ENCODE data around the gene SCNN1A.

Gene SCNN1A

GRCh38 chr12:6394398-6394797, 19.0 kb upstream of the SCNN1A start:
- Histone ChIP-seq H3K4ac (ENCODE audit: low read depth, low read length) (no peak overlapping the region), H3K27me3 (ENCODE audit: insufficient read depth, low read length) (no peaks in the 10 kb centered on the region), H4K8ac (ENCODE audit: low read depth, low read length) (no peak overlapping the region), H3K4me1 (ENCODE audit: control insufficient read depth in 1 of 2, insufficient read depth in 2 of 2, low read length in 2 of 2) (no peaks in the 10 kb centered on the region), H4K91ac (ENCODE audit: low read depth, low read length) (no peak overlapping the region), H3K9me3 (ENCODE audit: insufficient read depth, low read depth, low read length) (peaks cover 5% of the 10 kb centered on the region), H3K18ac (ENCODE audit: low read length) (no peak overlapping the region), H3K4me3 (ENCODE audit: low read depth, low read length) (no peak overlapping the region), H3K36me3 (ENCODE audit: control insufficient read depth in 1 of 2, insufficient read depth in 2 of 2, low read length in 2 of 2) (peaks cover 11 to 12% of the 10 kb centered on the region in 2 experiments), H2AFZ (ENCODE audit: insufficient read depth, low read length, poor library complexity) (no peak overlapping the region), H2BK120ac (ENCODE audit: insufficient read depth, low read length, poor library complexity) (no peak overlapping the region), H3K9ac (ENCODE audit: low read length) (no peak overlapping the region), H3K23ac (ENCODE audit: low read length) (no peak overlapping the region), H3K27ac (ENCODE audit: low read depth, low read length) (no peak overlapping the region), H4K12ac (ENCODE audit: low read depth, low read length) (no peak overlapping the region), H3K79me1 (ENCODE audit: low read length) (no peaks in the 10 kb centered on the region), H2AK5ac (ENCODE audit: low read length) (no peak overlapping the region), H3K4me2 (ENCODE audit: low read length) (no peak overlapping the region), H2BK5ac (ENCODE audit: low read depth, low read length, poor library complexity) (no peak overlapping the region), H2BK12ac (ENCODE audit: low read length) (no peak overlapping the region), H3K79me2 (ENCODE audit: control insufficient read depth, insufficient read depth, low read length, poor library complexity) (no peaks in the 10 kb centered on the region), H3K14ac (ENCODE audit: low read length) (no peak overlapping the region)
- DNase-seq, result no peak
- no CpG with 5 or more reads among the region's 8 CpGs for WGBS (ENCODE audit: extremely low coverage, insufficient coverage, insufficient read length)

GRCh38 chr12:6393109-6393508, 17.7 kb upstream of the SCNN1A start:
- H3K79me2 ChIP-seq (ENCODE audit: control insufficient read depth, insufficient read depth, low read length, poor library complexity), result no peaks in the 10 kb centered on the region
- H3K4ac ChIP-seq (ENCODE audit: low read depth, low read length), result no peak overlapping the region
- no peak overlapping the region for H3K27ac ChIP-seq (ENCODE audit: low read depth, low read length)
- H4K8ac ChIP-seq (ENCODE audit: low read depth, low read length), result no peak overlapping the region
- H3K79me1 ChIP-seq (ENCODE audit: low read length), result no peaks in the 10 kb centered on the region
- peaks cover 19 to 20% of the 10 kb centered on the region in 2 experiments for H3K36me3 ChIP-seq (ENCODE audit: control insufficient read depth in 1 of 2, insufficient read depth in 2 of 2, low read length in 2 of 2)
- peaks cover 5% of the 10 kb centered on the region for H3K9me3 ChIP-seq (ENCODE audit: insufficient read depth, low read depth, low read length)
- no peak overlapping the region for H2BK5ac ChIP-seq (ENCODE audit: low read depth, low read length, poor library complexity)
- H4K12ac ChIP-seq (ENCODE audit: low read depth, low read length), result no peak overlapping the region
- no peak overlapping the region for H4K91ac ChIP-seq (ENCODE audit: low read depth, low read length)
- H2BK12ac ChIP-seq (ENCODE audit: low read length), result no peak overlapping the region
- H3K14ac ChIP-seq (ENCODE audit: low read length), result no peak overlapping the region
- no peak overlapping the region for H3K23ac ChIP-seq (ENCODE audit: low read length)
- no peak overlapping the region for H2AFZ ChIP-seq (ENCODE audit: insufficient read depth, low read length, poor library complexity)
- no peaks in the 10 kb centered on the region for H3K4me1 ChIP-seq (ENCODE audit: control insufficient read depth in 1 of 2, insufficient read depth in 2 of 2, low read length in 2 of 2)
- H2BK120ac ChIP-seq (ENCODE audit: insufficient read depth, low read length, poor library complexity), result no peak overlapping the region
- no peak for DNase-seq
- no CpG with 5 or more reads among the region's 7 CpGs for WGBS (ENCODE audit: extremely low coverage, insufficient coverage, insufficient read length)
- no peak overlapping the region for H3K4me2 ChIP-seq (ENCODE audit: low read length)
- no peak overlapping the region for H2AK5ac ChIP-seq (ENCODE audit: low read length)
- H3K27me3 ChIP-seq (ENCODE audit: insufficient read depth, low read length), result no peaks in the 10 kb centered on the region
- H3K9ac ChIP-seq (ENCODE audit: low read length), result no peak overlapping the region
- no peak overlapping the region for H3K4me3 ChIP-seq (ENCODE audit: low read depth, low read length)
- H3K18ac ChIP-seq (ENCODE audit: low read length), result no peak overlapping the region

GRCh38 chr12:6392504-6392903, 17.1 kb upstream of the SCNN1A start:
- Histone ChIP-seq H2AFZ (ENCODE audit: insufficient read depth, low read length, poor library complexity) (no peak overlapping the region), H2AK5ac (ENCODE audit: low read length) (no peak overlapping the region), H3K4me2 (ENCODE audit: low read length) (no peak overlapping the region), H3K9me3 (ENCODE audit: insufficient read depth, low read depth, low read length) (peaks cover 5% of the 10 kb centered on the region), H3K23ac (ENCODE audit: low read length) (no peak overlapping the region), H4K91ac (ENCODE audit: low read depth, low read length) (no peak overlapping the region), H3K18ac (ENCODE audit: low read length) (no peak overlapping the region), H3K27me3 (ENCODE audit: insufficient read depth, low read length) (no peaks in the 10 kb centered on the region), H2BK5ac (ENCODE audit: low read depth, low read length, poor library complexity) (no peak overlapping the region), H3K9ac (ENCODE audit: low read length) (no peak overlapping the region), H3K14ac (ENCODE audit: low read length) (no peak overlapping the region), H3K27ac (ENCODE audit: low read depth, low read length) (no peak overlapping the region), H3K4me3 (ENCODE audit: low read depth, low read length) (no peak overlapping the region), H2BK12ac (ENCODE audit: low read length) (no peak overlapping the region), H3K4ac (ENCODE audit: low read depth, low read length) (no peak overlapping the region), H4K8ac (ENCODE audit: low read depth, low read length) (no peak overlapping the region), H3K79me2 (ENCODE audit: control insufficient read depth, insufficient read depth, low read length, poor library complexity) (no peaks in the 10 kb centered on the region), H3K4me1 (ENCODE audit: control insufficient read depth in 1 of 2, insufficient read depth in 2 of 2, low read length in 2 of 2) (peaks cover 0 to 3% of the 10 kb centered on the region in 2 experiments), H2BK120ac (ENCODE audit: insufficient read depth, low read length, poor library complexity) (no peak overlapping the region), H4K12ac (ENCODE audit: low read depth, low read length) (no peak overlapping the region), H3K79me1 (ENCODE audit: low read length) (no peaks in the 10 kb centered on the region), H3K36me3 (ENCODE audit: control insufficient read depth in 1 of 2, insufficient read depth in 2 of 2, low read length in 2 of 2) (peaks cover 19 to 20% of the 10 kb centered on the region in 2 experiments)
- WGBS (ENCODE audit: extremely low coverage, insufficient coverage, insufficient read length), result no CpG with 5 or more reads among the region's 6 CpGs
- DNase-seq, result no peak

GRCh38 chr12:6391013-6391412, 15.7 kb upstream of the SCNN1A start:
- no CpG with 5 or more reads among the region's 17 CpGs for WGBS (ENCODE audit: extremely low coverage, insufficient coverage, insufficient read length)

More at GRCh38 chr12:6391013-6391412, 15.7 kb upstream of the SCNN1A start:
- Histone ChIP-seq H3K18ac (ENCODE audit: low read length) (no peak overlapping the region), H3K23ac (ENCODE audit: low read length) (no peak overlapping the region), H3K4me3 (ENCODE audit: low read depth, low read length) (no peak overlapping the region), H4K12ac (ENCODE audit: low read depth, low read length) (no peak overlapping the region), H3K79me2 (ENCODE audit: control insufficient read depth, insufficient read depth, low read length, poor library complexity) (no peaks in the 10 kb centered on the region), H3K27ac (ENCODE audit: low read depth, low read length) (no peak overlapping the region), H3K4me1 (ENCODE audit: control insufficient read depth in 1 of 2, insufficient read depth in 2 of 2, low read length in 2 of 2) (peaks cover 0 to 4% of the 10 kb centered on the region in 2 experiments), H2BK12ac (ENCODE audit: low read length) (no peak overlapping the region), H2BK120ac (ENCODE audit: insufficient read depth, low read length, poor library complexity) (no peak overlapping the region), H3K9ac (ENCODE audit: low read length) (no peak overlapping the region), H2AK5ac (ENCODE audit: low read length) (no peak overlapping the region), H3K27me3 (ENCODE audit: insufficient read depth, low read length) (no peaks in the 10 kb centered on the region), H3K4me2 (ENCODE audit: low read length) (no peak overlapping the region), H2AFZ (ENCODE audit: insufficient read depth, low read length, poor library complexity) (no peak overlapping the region), H4K8ac (ENCODE audit: low read depth, low read length) (no peak overlapping the region), H2BK5ac (ENCODE audit: low read depth, low read length, poor library complexity) (no peak overlapping the region), H3K79me1 (ENCODE audit: low read length) (no peaks in the 10 kb centered on the region), H3K9me3 (ENCODE audit: insufficient read depth, low read depth, low read length) (peaks cover 5% of the 10 kb centered on the region), H3K4ac (ENCODE audit: low read depth, low read length) (no peak overlapping the region), H3K36me3 (ENCODE audit: control insufficient read depth in 1 of 2, insufficient read depth in 2 of 2, low read length in 2 of 2) (peaks cover 21% of the 10 kb centered on the region in 2 experiments), H3K14ac (ENCODE audit: low read length) (no peak overlapping the region), H4K91ac (ENCODE audit: low read depth, low read length) (no peak overlapping the region)
- no peak for DNase-seq

Measured in trophoblast cell (in vitro differentiated cells and primary cell).